Stimulated activated CD4-positive, alpha-beta T cell treated with anti-CD3 and anti-CD28 coated beads, Interleukin-12 subunit alpha, Interleukin-12 subunit beta, amount 100 ng/mL, for 4 hours (primary cell): ENCODE results near the gene RBBP5.

Experiments
- DNase-seq: peaks from one replicate; pipeline ENCODE4 v3.0.0-alpha.2; 2020

RBBP5 gene

GRCh38 chr1:205129447-205130029, 7.8 kb upstream of the RBBP5 start:
- no peak for DNase-seq

- DNase-seq, result no peak
Observed at GRCh38 chr1:205128050-205128449, 6.3 kb upstream of the RBBP5 start.

- no peak for DNase-seq
Observed at GRCh38 chr1:205127646-205128045, 5.9 kb upstream of the RBBP5 start.

GRCh38 chr1:205124726-205125125, 2.9 kb upstream of the RBBP5 start:
- DNase-seq, result no peak

- no peak for DNase-seq
Observed at GRCh38 chr1:205122489-205122882, 708 bp upstream of the RBBP5 start.

GRCh38 chr1:205118752-205119151, 3.0 kb downstream of the RBBP5 start:
- no peak for DNase-seq

- DNase-seq, result no peak
Observed at GRCh38 chr1:205111354-205111753, 10.4 kb downstream of the RBBP5 start.

- no peak for DNase-seq
Observed at GRCh38 chr1:205109711-205110110, 12.1 kb downstream of the RBBP5 start.

- DNase-seq, result no peak
Observed at GRCh38 chr1:205109269-205109668, 12.5 kb downstream of the RBBP5 start.

- no peak for DNase-seq
Observed at GRCh38 chr1:205108464-205108863, 13.3 kb downstream of the RBBP5 start.

GRCh38 chr1:205107327-205107726, 14.5 kb downstream of the RBBP5 start:
- DNase-seq, result no peak

GRCh38 chr1:205102404-205102803, 19.4 kb downstream of the RBBP5 start:
- no peak for DNase-seq

GRCh38 chr1:205098242-205098641, 23.5 kb downstream of the RBBP5 start:
- no peak for DNase-seq

GRCh38 chr1:205095422-205095821, 26.4 kb downstream of the RBBP5 start:
- DNase-seq, result no peak

GRCh38 chr1:205091043-205091740, 30.6 kb downstream of the RBBP5 start:
- no peak for DNase-seq

GRCh38 chr1:205088341-205088740, 33.4 kb downstream of the RBBP5 start:
- DNase-seq, result no peak

- no peak for DNase-seq
Observed at GRCh38 chr1:205084360-205084759, 37.4 kb downstream of the RBBP5 start, which contains the start of gene TMEM81. TMEM81 (minus strand) TSS chr1:205084460; CDS start chr1:205084320, 140 bp downstream.

GRCh38 chr1:205082431-205082830, 39.3 kb downstream of the RBBP5 start:
- DNase-seq, result no peak

GRCh38 chr1:205077934-205078311, 43.9 kb downstream of the RBBP5 start:
- DNase-seq, result no peak

- no peak for DNase-seq
Observed at GRCh38 chr1:205077158-205077933, 44.4 kb downstream of the RBBP5 start.

GRCh38 chr1:205076245-205076761, 45.5 kb downstream of the RBBP5 start:
- DNase-seq, result no peak

- no peak for DNase-seq
Observed at GRCh38 chr1:205075642-205076155, 46.1 kb downstream of the RBBP5 start.

GRCh38 chr1:205074513-205074912, 47.3 kb downstream of the RBBP5 start:
- no peak for DNase-seq

- no peak for DNase-seq
Observed at GRCh38 chr1:205074084-205074483, 47.7 kb downstream of the RBBP5 start.
